GM12878 (cell line): ENCODE data around the gene FAM222B.

Experiments
- POLR2AphosphoS2 ChIP-seq: IDR thresholded peaks from 2 replicates; pipeline ENCODE4 v1.6.1; 2011; ENCODE audit warnings: low read depth, mild to moderate bottlenecking, low read length, improper control_type of control experiment, moderate library complexity
- TF ChIP-seq, protein P1 (sequence below), 3 experiments: IDR thresholded peaks in 2 of 3; conservative IDR thresholded peaks in 1 of 3; 2 replicates each; pipeline ENCODE4 v1.5.1; 2011; ENCODE audit warnings: low read depth in 3 of 3, low read length in 3 of 3, mild to moderate bottlenecking in 3 of 3, control low read depth in 2 of 3, moderate library complexity in 2 of 3, inconsistent platforms in 1 of 3, mixed read lengths in 1 of 3; ENCODE audit not compliant: control insufficient read depth in 2 of 3, insufficient read depth in 1 of 3; ENCODE audit errors: extremely low read depth in 1 of 3

DNA sequence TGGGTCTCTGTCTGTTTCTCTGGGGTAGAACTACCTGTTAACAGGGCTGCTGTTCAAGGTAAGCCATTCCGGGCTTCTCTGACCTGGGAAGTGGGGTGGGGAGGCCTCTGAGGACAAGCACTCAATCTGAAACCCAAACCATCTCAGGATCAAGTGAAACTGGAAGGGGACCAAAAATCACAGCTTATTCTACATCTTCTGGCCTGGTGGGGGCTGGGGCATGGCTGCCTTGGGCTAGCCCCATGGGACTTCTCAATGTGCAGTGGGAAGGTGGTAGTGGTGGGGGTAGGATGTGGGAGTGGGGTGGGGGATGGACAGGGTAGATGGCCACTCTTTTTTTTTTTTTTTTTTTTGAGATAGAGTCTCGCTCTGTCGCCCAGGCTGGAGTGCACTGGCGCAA lies 49.4 kb upstream of the FAM222B start:
- TF ChIP-seq, protein P1, sequence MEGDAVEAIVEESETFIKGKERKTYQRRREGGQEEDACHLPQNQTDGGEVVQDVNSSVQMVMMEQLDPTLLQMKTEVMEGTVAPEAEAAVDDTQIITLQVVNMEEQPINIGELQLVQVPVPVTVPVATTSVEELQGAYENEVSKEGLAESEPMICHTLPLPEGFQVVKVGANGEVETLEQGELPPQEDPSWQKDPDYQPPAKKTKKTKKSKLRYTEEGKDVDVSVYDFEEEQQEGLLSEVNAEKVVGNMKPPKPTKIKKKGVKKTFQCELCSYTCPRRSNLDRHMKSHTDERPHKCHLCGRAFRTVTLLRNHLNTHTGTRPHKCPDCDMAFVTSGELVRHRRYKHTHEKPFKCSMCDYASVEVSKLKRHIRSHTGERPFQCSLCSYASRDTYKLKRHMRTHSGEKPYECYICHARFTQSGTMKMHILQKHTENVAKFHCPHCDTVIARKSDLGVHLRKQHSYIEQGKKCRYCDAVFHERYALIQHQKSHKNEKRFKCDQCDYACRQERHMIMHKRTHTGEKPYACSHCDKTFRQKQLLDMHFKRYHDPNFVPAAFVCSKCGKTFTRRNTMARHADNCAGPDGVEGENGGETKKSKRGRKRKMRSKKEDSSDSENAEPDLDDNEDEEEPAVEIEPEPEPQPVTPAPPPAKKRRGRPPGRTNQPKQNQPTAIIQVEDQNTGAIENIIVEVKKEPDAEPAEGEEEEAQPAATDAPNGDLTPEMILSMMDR (IDR thresholded peaks at IDR 0.05 in 2 of 3, conservative IDR thresholded peaks at IDR 0.05 in 1 of 3; ENCODE audit: control insufficient read depth in 2 of 3, extremely low read depth in 1 of 3, insufficient read depth in 1 of 3, low read depth in 3 of 3, low read length in 3 of 3), result no peak
- no peak for TF ChIP-seq POLR2AphosphoS2
